Neural cell (in vitro differentiated cells): ENCODE data around the gene SAV1. TPM values are rescaled to one million over a fixed set of nuclear protein-coding genes. Genes with fewer than 3 reads are reported as not detected.

ENCODE experiments used
- H2AFZ ChIP-seq: fragments of 200-600, 300-800 bp; sonication (generic), shearing (Covaris generic); 2 replicates; pipeline ENCODE4 v1.6.0; 2014; ENCODE audit warnings: low read depth, mild to moderate bottlenecking, antibody characterized with exemption, low read length, moderate library complexity
- H3F3A ChIP-seq: fragments of 200-600 bp; shearing (Covaris generic); 2 replicates; pipeline ENCODE4 v1.6.1; 2016; ENCODE audit warnings: mild to moderate bottlenecking, moderate library complexity, mixed read lengths, antibody characterized with exemption, low read length; ENCODE audit not compliant: insufficient read depth, poor library complexity, severe bottlenecking
- H3K27ac ChIP-seq: fragments of 200-600, 300-800 bp; sonication (generic), shearing (Covaris generic); 2 replicates; pipeline ENCODE4 v1.5.1; 2014; ENCODE audit warnings: mild to moderate bottlenecking, low read length, moderate library complexity
- H3K27me3 ChIP-seq: fragments of 300-800, 200-600 bp; sonication (generic), shearing (Covaris generic); 2 replicates; pipeline ENCODE4 v1.6.0; 2014; ENCODE audit warnings: mild to moderate bottlenecking, low read depth, low read length, moderate library complexity; ENCODE audit not compliant: insufficient read depth
- H3K36me3 ChIP-seq: fragments of 300-800, 200-600 bp; sonication (generic), shearing (Covaris generic); 2 replicates; pipeline ENCODE4 v1.5.1; 2014; ENCODE audit warnings: mild to moderate bottlenecking, antibody characterized with exemption, low read length, moderate library complexity; ENCODE audit not compliant: insufficient read depth
- H3K4me2 ChIP-seq: fragments of 300-800, 200-600 bp; sonication (generic), shearing (Covaris generic); 2 replicates; pipeline ENCODE4 v1.6.0; 2014; ENCODE audit warnings: mild to moderate bottlenecking, low read length
- H3K4me3 ChIP-seq: fragments of 300-800, 200-600 bp; sonication (generic), shearing (Covaris generic); 2 replicates; pipeline ENCODE4 v1.5.1; 2014; ENCODE audit warnings: mild to moderate bottlenecking, low read length, moderate library complexity
- H3K79me2 ChIP-seq: fragments of 200-600 bp; shearing (Covaris generic); replicated peaks from 2 replicates; pipeline ENCODE4 v1.6.0; 2014; ENCODE audit warnings: mild to moderate bottlenecking, low read length, moderate library complexity; ENCODE audit not compliant: insufficient read depth
- H3K9ac ChIP-seq: fragments of 300-800, 200-600 bp; sonication (generic), shearing (Covaris generic); 2 replicates; pipeline ENCODE4 v1.6.1; 2016; ENCODE audit warnings: mild to moderate bottlenecking, low read length, mixed read lengths
- H3K9me2 ChIP-seq: fragments of 200-600 bp; shearing (Covaris generic); 2 replicates; pipeline ENCODE4 v1.6.1; 2016; ENCODE audit warnings: mild to moderate bottlenecking, low read length, mixed read lengths; ENCODE audit not compliant: insufficient read depth
- H3K9me3 ChIP-seq: fragments of 200-600, 300-800 bp; sonication (generic), shearing (Covaris generic); 2 replicates; pipeline ENCODE4 v1.6.1; 2016; ENCODE audit warnings: mild to moderate bottlenecking, mixed run types, low read length, moderate library complexity, mixed read lengths
- H4K20me1 ChIP-seq: fragments of 200-600 bp; shearing (Covaris generic); 2 replicates; pipeline ENCODE4 v1.6.1; 2016; ENCODE audit warnings: mild to moderate bottlenecking, mixed run types; ENCODE audit not compliant: insufficient read depth
- EP300 ChIP-seq: fragments of 450-650 bp; conservative IDR thresholded peaks from 2 replicates; pipeline ENCODE4 v1.6.1; 2014; ENCODE audit warnings: antibody characterized with exemption, mild to moderate bottlenecking, moderate library complexity; ENCODE audit not compliant: poor library complexity, severe bottlenecking
- EZH2 ChIP-seq: fragments of 200-600, 300-800 bp; shearing (Covaris generic), sonication (generic); IDR thresholded peaks from 2 replicates; pipeline ENCODE4 v1.6.1; 2014; ENCODE audit warnings: antibody characterized with exemption, low read length, borderline replicate concordance, mild to moderate bottlenecking; ENCODE audit not compliant: insufficient read depth, poor library complexity, severe bottlenecking
- MXI1 ChIP-seq: fragments of 450-650 bp; conservative IDR thresholded peaks from 2 replicates; pipeline ENCODE4 v1.6.1; 2014; ENCODE audit warnings: antibody characterized with exemption, mild to moderate bottlenecking; ENCODE audit not compliant: poor library complexity, severe bottlenecking
- POLR2AphosphoS5 ChIP-seq: IDR thresholded peaks from 2 replicates; pipeline ENCODE4 v1.6.1; 2012
- RAD21 ChIP-seq: fragments of 450-650 bp; conservative IDR thresholded peaks from 2 replicates; pipeline ENCODE4 v1.6.1; 2014; ENCODE audit warnings: antibody characterized with exemption, mild to moderate bottlenecking, moderate library complexity
- SMC3 ChIP-seq: fragments of 450-650 bp; conservative IDR thresholded peaks from 2 replicates; pipeline ENCODE4 v1.6.1; 2014; ENCODE audit warnings: antibody characterized with exemption, mild to moderate bottlenecking, moderate library complexity; ENCODE audit not compliant: poor library complexity
- TAF1 ChIP-seq: IDR thresholded peaks from 2 replicates; pipeline ENCODE4 v1.6.1; 2012; ENCODE audit warnings: low read depth
- polyA plus RNA-seq: library from polyadenylated mRNA; depleted of rRNA; stranded (reverse); fragments of >200 nt; gene quantifications from 2 replicates; pipeline ENCODE4 v1.2.3, GENCODE V29; 2014
- TF ChIP-seq, protein P1 (sequence below): IDR thresholded peaks from 2 replicates; pipeline ENCODE4 v1.6.1; 2012; ENCODE audit warnings: borderline replicate concordance
- TF ChIP-seq, protein P2 (sequence below): fragments of 450-650 bp; IDR thresholded peaks from 2 replicates; pipeline ENCODE4 v1.5.1; 2014; ENCODE audit warnings: antibody characterized with exemption, mild to moderate bottlenecking, moderate library complexity; ENCODE audit not compliant: poor library complexity, severe bottlenecking

The SAV1 gene
- polyA plus RNA-seq, 1 donor from 2014 or later = 4.9 TPM

DNA sequence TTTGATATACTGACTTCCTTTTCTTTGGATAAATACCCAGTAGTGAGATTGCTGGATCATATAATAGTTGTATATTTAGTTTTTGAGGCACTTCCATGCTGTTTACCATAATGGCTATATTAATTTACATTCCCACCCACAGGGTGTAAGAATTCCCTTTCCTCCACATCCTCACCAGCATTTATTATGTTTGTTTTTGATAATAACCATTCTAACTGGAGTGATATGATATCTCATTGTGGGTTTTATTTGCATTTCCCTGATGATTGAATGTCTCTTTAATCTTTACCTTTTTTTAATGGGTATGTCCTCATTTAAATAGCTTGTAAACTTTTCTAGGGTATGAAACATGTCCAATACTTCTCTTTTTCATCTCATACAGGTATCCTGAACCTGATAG is 11.6 kb upstream of the SAV1 start (continued):
- TF ChIP-seq, protein P1, sequence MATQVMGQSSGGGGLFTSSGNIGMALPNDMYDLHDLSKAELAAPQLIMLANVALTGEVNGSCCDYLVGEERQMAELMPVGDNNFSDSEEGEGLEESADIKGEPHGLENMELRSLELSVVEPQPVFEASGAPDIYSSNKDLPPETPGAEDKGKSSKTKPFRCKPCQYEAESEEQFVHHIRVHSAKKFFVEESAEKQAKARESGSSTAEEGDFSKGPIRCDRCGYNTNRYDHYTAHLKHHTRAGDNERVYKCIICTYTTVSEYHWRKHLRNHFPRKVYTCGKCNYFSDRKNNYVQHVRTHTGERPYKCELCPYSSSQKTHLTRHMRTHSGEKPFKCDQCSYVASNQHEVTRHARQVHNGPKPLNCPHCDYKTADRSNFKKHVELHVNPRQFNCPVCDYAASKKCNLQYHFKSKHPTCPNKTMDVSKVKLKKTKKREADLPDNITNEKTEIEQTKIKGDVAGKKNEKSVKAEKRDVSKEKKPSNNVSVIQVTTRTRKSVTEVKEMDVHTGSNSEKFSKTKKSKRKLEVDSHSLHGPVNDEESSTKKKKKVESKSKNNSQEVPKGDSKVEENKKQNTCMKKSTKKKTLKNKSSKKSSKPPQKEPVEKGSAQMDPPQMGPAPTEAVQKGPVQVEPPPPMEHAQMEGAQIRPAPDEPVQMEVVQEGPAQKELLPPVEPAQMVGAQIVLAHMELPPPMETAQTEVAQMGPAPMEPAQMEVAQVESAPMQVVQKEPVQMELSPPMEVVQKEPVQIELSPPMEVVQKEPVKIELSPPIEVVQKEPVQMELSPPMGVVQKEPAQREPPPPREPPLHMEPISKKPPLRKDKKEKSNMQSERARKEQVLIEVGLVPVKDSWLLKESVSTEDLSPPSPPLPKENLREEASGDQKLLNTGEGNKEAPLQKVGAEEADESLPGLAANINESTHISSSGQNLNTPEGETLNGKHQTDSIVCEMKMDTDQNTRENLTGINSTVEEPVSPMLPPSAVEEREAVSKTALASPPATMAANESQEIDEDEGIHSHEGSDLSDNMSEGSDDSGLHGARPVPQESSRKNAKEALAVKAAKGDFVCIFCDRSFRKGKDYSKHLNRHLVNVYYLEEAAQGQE = no peak

DNA sequence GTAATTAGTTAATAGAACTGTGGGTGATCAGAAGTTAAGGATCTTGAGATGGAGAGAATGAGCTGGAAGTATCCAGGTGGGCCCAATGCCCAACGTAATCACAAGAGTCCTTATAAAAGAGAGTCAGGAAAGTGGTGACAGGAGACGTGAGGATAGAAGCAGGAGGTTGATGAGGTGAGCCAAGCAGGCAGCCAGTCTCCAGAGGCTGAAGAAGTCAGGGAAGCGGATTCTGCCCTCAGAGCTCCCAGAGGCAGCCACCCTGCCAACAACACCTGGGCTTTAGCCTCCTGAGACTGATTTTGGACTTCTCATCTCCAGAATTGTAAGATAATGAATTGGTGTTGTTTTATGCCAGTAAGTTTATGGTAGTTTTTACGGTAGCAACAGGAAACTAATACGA is 10.1 kb upstream of the SAV1 start:
- Histone ChIP-seq H3K79me2 (no peaks in the 10 kb centered on the region), H3F3A (no peaks in the 10 kb centered on the region), H3K9me3 (no peaks in the 10 kb centered on the region), H2AFZ (no peak overlapping the region), H3K27me3 (no peaks in the 10 kb centered on the region), H4K20me1 (no peaks in the 10 kb centered on the region), H3K4me3 (no peak overlapping the region), H3K4me2 (no peak overlapping the region), H3K9me2 (no peaks in the 10 kb centered on the region), H3K27ac (no peak overlapping the region), H3K36me3 (no peaks in the 10 kb centered on the region), H3K9ac (no peak overlapping the region)
- TF ChIP-seq TAF1 (no peak), MXI1 (no peak), EZH2 (no peak), EP300 (no peak), POLR2AphosphoS5 (no peak), RAD21 (no peak), SMC3 (no peak)
- TF ChIP-seq, protein P2, sequence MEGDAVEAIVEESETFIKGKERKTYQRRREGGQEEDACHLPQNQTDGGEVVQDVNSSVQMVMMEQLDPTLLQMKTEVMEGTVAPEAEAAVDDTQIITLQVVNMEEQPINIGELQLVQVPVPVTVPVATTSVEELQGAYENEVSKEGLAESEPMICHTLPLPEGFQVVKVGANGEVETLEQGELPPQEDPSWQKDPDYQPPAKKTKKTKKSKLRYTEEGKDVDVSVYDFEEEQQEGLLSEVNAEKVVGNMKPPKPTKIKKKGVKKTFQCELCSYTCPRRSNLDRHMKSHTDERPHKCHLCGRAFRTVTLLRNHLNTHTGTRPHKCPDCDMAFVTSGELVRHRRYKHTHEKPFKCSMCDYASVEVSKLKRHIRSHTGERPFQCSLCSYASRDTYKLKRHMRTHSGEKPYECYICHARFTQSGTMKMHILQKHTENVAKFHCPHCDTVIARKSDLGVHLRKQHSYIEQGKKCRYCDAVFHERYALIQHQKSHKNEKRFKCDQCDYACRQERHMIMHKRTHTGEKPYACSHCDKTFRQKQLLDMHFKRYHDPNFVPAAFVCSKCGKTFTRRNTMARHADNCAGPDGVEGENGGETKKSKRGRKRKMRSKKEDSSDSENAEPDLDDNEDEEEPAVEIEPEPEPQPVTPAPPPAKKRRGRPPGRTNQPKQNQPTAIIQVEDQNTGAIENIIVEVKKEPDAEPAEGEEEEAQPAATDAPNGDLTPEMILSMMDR = no peak
- TF ChIP-seq, protein P1 = no peak
